Nephron (organoid): Measurements from ENCODE around the gene CHN2.

Experiments
- H3K27ac Mint-ChIP-seq, 3 experiments: 2 replicates each; pipeline ENCODE4 v1.8.0; 2020; ENCODE audit warnings: mixed read lengths in 3 of 3, mild to moderate bottlenecking in 2 of 3, moderate library complexity in 1 of 3
- H3K27me3 Mint-ChIP-seq: 2 replicates; pipeline ENCODE4 v1.8.0; 2021; ENCODE audit warnings: low read depth, mild to moderate bottlenecking, moderate library complexity, mixed read lengths
- H3K36me3 Mint-ChIP-seq: 2 replicates; pipeline ENCODE4 v1.8.0; 2020; ENCODE audit warnings: low read depth, mixed read lengths
- H3K4me1 Mint-ChIP-seq: 2 replicates; pipeline ENCODE4 v1.8.0; 2020; ENCODE audit warnings: mixed read lengths
- H3K4me3 Mint-ChIP-seq, 3 experiments: 2 replicates each; pipeline ENCODE4 v1.8.0; 2020; ENCODE audit warnings: mild to moderate bottlenecking in 3 of 3, mixed read lengths in 3 of 3, moderate library complexity in 2 of 3
- H3K9me3 Mint-ChIP-seq: 2 replicates; pipeline ENCODE4 v1.8.0; 2020; ENCODE audit warnings: mixed read lengths
- TF ChIP-seq, protein P1 (sequence below), 3 experiments: fragments of 200-600 bp; sonication (generic); IDR thresholded peaks; one replicate each; pipeline ENCODE4 v1.5.0; 2021; ENCODE audit warnings: antibody characterized with exemption in 3 of 3; ENCODE audit not compliant: unreplicated experiment in 3 of 3

The CHN2 gene

DNA sequence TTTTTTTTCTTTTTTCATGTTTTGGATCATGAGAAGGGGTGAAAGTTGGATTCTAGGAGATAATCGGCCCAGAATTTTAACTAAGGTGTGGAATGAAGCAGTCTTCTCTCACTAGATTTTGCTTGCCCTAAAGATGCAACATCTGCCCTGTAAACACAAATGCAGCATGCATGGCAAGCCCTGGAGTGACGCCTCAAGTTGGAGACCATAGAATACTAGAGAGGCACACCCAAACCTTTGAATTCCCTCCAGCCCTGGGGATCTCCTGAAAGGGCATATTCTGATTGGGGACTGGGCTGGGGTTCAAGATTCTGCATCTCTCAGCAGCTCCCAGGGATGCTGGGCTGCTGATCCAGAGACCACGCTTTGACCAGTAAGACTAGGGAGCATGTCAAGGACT lies 241.3 kb downstream of the CHN2 start:
- Mint-ChIP-seq H3K27ac (no peak overlapping the region), H3K4me3 (no peak overlapping the region), H3K36me3 (no peaks in the 10 kb centered on the region), H3K27me3 (no peaks in the 10 kb centered on the region), H3K9me3 (no peaks in the 10 kb centered on the region), H3K4me1 (peaks cover 16% of the 10 kb centered on the region)
- TF ChIP-seq, protein P1, sequence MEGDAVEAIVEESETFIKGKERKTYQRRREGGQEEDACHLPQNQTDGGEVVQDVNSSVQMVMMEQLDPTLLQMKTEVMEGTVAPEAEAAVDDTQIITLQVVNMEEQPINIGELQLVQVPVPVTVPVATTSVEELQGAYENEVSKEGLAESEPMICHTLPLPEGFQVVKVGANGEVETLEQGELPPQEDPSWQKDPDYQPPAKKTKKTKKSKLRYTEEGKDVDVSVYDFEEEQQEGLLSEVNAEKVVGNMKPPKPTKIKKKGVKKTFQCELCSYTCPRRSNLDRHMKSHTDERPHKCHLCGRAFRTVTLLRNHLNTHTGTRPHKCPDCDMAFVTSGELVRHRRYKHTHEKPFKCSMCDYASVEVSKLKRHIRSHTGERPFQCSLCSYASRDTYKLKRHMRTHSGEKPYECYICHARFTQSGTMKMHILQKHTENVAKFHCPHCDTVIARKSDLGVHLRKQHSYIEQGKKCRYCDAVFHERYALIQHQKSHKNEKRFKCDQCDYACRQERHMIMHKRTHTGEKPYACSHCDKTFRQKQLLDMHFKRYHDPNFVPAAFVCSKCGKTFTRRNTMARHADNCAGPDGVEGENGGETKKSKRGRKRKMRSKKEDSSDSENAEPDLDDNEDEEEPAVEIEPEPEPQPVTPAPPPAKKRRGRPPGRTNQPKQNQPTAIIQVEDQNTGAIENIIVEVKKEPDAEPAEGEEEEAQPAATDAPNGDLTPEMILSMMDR (IDR thresholded peaks at IDR 0.05; ENCODE audit: unreplicated experiment in 3 of 3): no peak

DNA sequence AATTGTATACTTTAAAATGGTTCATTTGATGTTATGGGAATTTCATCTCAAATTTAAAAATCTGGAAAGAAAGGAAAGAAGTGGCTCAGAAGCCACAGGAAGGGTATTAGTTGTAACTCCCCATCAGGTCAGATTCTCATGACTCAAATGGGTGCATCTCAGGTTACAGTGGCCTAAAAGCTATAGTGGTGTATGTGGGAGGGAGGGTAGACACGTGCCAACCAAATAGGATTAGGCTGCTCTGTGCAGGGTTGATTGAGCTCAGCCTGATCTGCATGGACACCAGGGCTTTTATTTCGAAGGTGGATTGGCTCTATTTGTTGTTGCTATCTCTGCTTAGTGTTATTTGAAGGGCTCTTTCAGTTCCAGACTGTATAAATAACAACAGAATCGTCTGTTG lies 247.6 kb downstream of the CHN2 start:
- Mint-ChIP-seq H3K27ac (no peak overlapping the region), H3K4me3 (no peak overlapping the region), H3K4me1 (peaks cover 18% of the 10 kb centered on the region), H3K27me3 (peaks cover 3% of the 10 kb centered on the region), H3K9me3 (no peaks in the 10 kb centered on the region), H3K36me3 (no peaks in the 10 kb centered on the region)
- TF ChIP-seq, protein P1 (IDR thresholded peaks at IDR 0.05; ENCODE audit: unreplicated experiment in 3 of 3): no peak

DNA sequence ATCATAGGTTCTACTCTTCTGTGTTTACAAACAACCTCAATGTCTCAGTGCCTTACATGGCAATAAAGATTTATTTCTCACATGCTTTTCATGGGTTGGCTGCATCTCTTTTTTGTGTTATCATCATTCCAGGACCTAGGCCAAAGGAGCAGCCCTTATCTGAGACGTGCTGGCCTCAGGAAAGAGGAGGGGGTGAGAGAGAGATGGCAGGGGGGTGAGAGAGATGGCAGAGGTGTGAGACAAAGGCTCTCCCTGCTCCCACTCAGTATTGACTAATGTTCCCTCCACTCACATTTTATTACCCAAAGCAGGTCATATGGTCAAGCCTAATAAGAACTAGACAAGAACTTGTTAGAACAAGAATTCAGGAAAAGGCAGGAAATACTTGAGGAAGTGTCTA lies 249.0 kb downstream of the CHN2 start:
- H3K27ac Mint-ChIP-seq: no peak overlapping the region
- peaks cover 3% of the 10 kb centered on the region for H3K27me3 Mint-ChIP-seq
- H3K9me3 Mint-ChIP-seq: no peaks in the 10 kb centered on the region
- peaks cover 18% of the 10 kb centered on the region for H3K4me1 Mint-ChIP-seq
- TF ChIP-seq, protein P1 (IDR thresholded peaks at IDR 0.05; ENCODE audit: unreplicated experiment in 3 of 3): no peak
- no peaks in the 10 kb centered on the region for H3K36me3 Mint-ChIP-seq
- no peak overlapping the region for H3K4me3 Mint-ChIP-seq

DNA sequence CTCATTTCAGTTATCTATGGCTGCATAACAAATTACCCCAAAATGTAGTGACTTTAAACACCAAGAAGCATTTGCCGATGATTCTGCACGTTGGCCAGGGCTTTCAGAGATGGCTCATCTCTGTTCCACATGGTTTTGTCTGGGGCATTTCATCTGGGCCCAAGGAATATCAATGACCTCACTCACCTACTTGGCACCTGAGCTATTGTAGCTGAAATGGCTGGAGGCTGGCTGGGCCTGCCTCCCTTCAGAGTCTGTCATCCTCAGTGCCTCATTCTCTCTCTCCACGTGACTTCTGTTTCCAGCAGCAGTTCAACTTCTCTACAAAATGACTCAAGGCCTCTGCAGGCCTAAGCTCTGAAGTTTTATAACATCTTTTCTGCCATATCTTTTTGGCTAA lies 249.7 kb downstream of the CHN2 start:
- no peaks in the 10 kb centered on the region for H3K9me3 Mint-ChIP-seq
- no peaks in the 10 kb centered on the region for H3K36me3 Mint-ChIP-seq
- TF ChIP-seq, protein P1 (IDR thresholded peaks at IDR 0.05; ENCODE audit: unreplicated experiment in 3 of 3): no peak
- H3K4me3 Mint-ChIP-seq: no peak overlapping the region
- H3K27ac Mint-ChIP-seq: no peak overlapping the region
- peaks cover 18% of the 10 kb centered on the region for H3K4me1 Mint-ChIP-seq
- peaks cover 3% of the 10 kb centered on the region for H3K27me3 Mint-ChIP-seq

DNA sequence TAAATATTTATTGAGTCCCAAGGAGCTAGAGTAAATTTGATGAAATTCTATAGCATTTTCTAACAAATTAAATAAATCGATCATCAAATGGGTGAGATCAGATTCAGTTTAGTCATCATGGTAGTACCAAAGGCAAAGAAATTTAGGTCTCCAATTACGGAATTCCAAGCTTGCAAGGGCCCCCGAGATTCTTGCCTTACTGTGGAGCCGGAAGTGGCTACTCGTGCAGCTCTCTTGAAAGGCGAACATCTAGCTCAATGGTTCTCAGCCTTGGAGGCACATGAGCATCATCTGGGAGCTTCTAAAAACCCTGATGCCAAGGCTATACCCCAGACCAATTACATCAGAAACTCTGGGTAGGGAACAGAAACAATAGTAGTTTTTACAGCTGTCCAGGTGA lies 251.2 kb downstream of the CHN2 start:
- Mint-ChIP-seq H3K9me3 (no peaks in the 10 kb centered on the region), H3K27me3 (peaks cover 3% of the 10 kb centered on the region), H3K27ac (no peak overlapping the region), H3K4me3 (no peak overlapping the region), H3K4me1 (peaks cover 18% of the 10 kb centered on the region), H3K36me3 (no peaks in the 10 kb centered on the region)
- TF ChIP-seq, protein P1 (IDR thresholded peaks at IDR 0.05; ENCODE audit: unreplicated experiment in 3 of 3): no peak

DNA sequence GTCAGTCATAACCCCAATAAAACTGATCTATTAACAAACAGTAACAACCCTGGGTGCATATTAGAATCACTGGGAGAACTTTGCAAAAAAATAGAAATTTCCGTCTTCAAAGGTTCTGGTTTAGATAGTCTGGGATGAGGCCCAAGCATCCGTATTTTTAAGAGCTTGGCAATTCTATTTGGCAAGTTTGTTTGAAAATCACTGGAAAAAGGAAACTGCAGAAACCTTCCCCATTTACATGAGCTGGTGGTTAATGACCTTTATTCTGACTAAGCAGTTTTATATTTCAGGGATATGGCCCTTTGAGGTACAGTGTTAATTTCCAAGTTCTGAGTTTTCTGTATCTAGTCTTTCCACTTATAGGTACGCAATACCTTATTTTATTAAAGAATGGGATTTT lies 253.3 kb downstream of the CHN2 start:
- Mint-ChIP-seq H3K9me3 (no peaks in the 10 kb centered on the region), H3K36me3 (no peaks in the 10 kb centered on the region), H3K27ac (no peak overlapping the region), H3K27me3 (peaks cover 3% of the 10 kb centered on the region), H3K4me3 (no peak overlapping the region), H3K4me1 (peaks cover 15% of the 10 kb centered on the region)
- TF ChIP-seq, protein P1 (IDR thresholded peaks at IDR 0.05; ENCODE audit: unreplicated experiment in 3 of 3): no peak
